Activated naive CD4-positive, alpha-beta T cell treated with Interleukin-2 at 50 U/mL for 16 hours (primary cell): Measurements from ENCODE around the gene UXT.

Experiments used
- DNase-seq: peaks from one replicate; pipeline ENCODE4 v3.0.0-alpha.2; 2020

The UXT gene

GRCh38 chrX:47649271-47649670 is 9.7 kb downstream of the UXT start:
- DNase-seq: no peak

- DNase-seq: no peak
These were observed 10.6 kb downstream of the UXT start for GRCh38 chrX:47648376-47648775.

DNA sequence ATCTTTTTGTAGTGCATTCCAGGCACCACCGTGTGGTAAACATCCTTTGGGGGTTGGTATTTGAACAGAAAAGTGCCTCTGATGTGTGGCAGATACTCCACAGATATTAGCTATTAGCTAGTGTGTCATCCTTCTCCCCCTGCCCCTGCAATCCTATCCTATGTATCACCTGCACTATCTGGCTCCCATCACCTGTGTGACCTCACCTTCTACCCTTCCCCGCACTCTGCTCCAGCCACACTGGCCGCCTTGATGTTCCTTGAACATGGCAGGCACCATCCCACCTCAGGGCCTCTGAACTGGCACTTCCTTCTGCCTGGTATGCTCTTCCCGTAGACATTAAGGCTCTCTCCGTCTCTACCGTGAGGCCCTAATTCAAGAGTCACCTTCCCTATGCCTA is 12.3 kb downstream of the UXT start:
- DNase-seq: no peak

DNA sequence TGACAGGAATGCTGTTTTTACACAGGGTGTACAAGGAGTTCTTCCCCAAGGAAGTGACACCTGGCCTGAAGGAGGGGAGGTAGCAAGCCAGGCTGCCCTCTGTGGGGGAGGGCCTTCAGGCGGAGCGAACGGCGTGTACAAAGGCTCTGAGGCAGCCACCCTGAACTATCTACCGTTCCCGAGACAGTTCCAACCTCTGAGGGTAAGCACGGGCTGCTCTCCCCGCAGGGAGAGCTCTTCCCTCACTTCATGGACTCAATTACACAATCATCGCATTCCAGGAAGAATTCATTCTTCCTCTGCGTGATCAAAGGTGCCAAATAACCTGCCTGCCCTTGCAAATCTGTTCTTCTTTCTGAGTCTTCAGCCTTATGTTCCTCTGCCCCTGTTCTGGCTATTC is 13.4 kb downstream of the UXT start:
- DNase-seq: no peak

GRCh38 chrX:47644557-47645091 is 14.4 kb downstream of the UXT start:
- DNase-seq: no peak

GRCh38 chrX:47643926-47644325 is 15.1 kb downstream of the UXT start:
- DNase-seq: no peak

GRCh38 chrX:47638816-47639215 is 20.2 kb downstream of the UXT start:
- DNase-seq: no peak

DNA sequence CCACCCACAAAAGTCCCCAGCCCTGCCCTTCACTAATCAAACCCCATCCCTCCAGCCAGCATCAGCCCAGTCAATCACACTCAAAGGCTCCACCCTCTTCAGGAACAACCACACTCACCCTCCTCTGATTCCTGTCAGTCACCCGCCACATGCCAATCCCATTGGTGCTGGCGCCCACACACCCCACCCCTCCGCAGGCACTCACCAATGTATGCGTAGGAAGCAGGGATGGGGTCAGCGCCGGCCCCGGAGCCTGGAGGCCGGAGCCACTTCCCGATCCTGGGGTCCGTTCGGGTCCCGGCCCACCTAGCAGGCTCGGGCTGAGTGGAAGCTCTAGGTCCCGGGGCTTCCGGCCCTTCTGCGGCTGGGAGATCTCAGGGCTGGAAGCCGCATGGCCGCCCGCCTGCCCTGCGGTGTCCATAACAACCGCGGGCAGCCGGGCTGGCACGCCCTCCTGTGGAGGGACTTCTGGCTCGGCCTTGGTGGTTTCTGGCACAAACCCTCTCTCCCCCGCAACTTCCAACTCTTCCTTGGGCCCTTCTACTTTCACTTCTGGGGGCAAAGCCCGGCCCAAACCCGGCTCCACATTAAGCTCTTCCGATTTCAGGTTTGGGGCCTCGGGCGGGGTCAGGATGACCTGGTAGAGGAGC is 21.3 kb downstream of the UXT start:
- peak; percentile 34 for DNase-seq

GRCh38 chrX:47634871-47635575 is 24.0 kb downstream of the UXT start:
- peak; percentile 12 for DNase-seq

GRCh38 chrX:47633689-47634590 is 25.0 kb downstream of the UXT start:
- DNase-seq: no peak

- no peak for DNase-seq
These were observed 26.3 kb downstream of the UXT start for GRCh38 chrX:47632666-47633065.

GRCh38 chrX:47631676-47632075 is 27.3 kb downstream of the UXT start:
- DNase-seq: no peak

- no peak for DNase-seq
These were observed 29.4 kb downstream of the UXT start, which contains the start of gene CFP for GRCh38 chrX:47629419-47630200. Gene CFP, minus strand, starts transcription at chrX:47629930. Its CDS starts 86 bp downstream, at chrX:47629844.

DNA sequence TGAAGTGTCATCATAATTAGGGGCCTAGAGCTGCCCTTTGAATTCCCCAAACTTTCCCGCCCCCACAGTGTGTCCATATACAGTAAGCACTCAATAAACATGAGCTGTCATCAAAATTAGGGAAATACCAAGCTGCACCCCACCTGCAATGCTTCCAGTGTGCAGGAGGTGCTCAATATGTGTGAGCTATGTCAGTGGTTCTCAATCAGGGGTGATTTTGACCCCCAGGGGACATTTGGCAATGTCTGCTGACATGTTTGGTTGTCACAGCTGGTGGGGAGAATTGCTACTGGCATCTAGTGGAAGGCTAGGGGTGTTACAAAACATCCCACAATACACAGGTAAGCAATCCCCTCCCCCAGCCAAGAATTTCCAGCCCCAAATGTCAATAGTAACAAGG is 30.0 kb downstream of the UXT start:
- DNase-seq: no peak

DNA sequence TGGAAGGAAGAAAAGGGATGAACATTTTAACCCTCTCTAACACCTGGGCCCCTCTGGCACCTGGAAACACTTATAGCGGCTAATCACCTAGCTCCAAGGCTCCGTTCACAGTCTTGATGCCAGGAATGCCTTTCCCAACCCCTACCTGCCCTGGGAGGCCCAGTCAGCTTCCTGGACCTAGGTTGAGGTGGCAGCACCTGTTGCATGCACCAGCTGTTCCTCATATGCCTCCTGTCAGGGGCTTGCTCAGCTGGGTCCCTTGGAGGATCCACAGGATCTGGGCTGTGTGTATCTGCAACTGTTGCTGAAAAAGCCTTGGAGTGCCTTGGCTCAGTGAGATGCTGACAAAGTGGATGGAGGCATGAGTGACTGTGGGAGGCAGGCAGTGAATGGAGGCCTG is 33.6 kb downstream of the UXT start:
- no peak for DNase-seq

GRCh38 chrX:47623540-47624027 is 35.4 kb downstream of the UXT start:
- peak; percentile 37 for DNase-seq

GRCh38 chrX:47621851-47622250 is 37.1 kb downstream of the UXT start:
- no peak for DNase-seq

GRCh38 chrX:47620303-47620685 is 38.7 kb downstream of the UXT start:
- no peak for DNase-seq

DNA sequence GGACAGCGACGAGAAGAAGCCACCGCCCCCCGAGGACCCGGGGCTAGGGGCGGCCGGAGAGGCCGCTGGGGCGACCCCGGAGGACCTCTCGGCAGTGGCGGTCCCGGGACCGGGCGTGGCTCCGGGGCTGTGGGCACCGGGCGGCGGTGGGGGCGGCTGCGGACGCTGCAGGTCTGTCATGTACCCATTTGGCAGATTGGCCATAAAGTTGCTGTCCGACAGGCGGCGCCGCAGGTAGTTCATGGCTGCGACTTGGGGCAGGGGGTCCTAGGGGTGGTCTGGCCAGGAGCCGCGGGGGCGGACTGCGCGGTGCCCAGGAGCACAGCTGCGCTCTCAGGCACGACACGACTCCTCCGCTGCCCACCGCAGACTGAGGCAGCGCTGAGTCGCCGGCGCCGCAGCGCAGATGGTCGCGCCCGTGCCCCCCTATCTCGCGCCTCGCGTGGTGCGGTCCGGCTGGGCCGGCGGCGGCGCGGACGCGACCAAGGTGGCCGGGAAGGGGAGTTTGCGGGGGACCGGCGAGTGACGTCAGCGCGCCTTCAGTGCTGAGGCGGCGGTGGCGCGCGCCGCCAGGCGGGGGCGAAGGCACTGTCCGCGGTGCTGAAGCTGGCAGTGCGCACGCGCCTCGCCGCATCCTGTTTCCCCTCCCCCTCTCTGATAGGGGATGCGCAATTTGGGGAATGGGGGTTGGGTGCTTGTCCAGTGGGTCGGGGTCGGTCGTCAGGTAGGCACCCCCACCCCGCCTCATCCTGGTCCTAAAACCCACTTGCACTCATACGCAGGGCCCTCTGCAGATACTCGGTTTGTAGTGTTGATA is 39.3 kb downstream of the UXT start, which contains the start of gene SYN1:
TSS of gene SYN1 (minus strand) at position 372 of the 817 bp plus-strand sequence. CDS start at position 243, 129 bp downstream.
- peak; percentile 80 for DNase-seq

GRCh38 chrX:47618923-47619485 is 40.0 kb downstream of the UXT start:
- DNase-seq: no peak

DNA sequence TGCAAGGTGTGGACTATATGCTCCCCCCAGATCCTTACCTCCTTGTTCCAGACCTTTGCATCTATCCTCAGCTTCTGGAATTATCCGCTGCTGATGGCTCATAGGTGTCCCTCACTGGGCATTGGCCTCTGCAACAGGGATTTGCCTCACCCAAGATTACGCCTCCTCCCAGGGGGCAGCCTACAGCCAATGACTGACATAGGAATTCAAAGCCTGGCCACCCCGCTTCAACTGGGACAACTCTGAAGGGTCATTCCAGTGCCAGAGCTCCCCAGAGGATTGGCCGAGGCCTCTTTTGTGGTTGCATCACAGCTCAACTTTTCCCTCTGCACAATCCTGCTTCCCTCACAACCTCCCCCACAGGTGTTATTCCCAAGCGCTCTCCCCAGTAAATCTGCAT is 44.4 kb downstream of the UXT start:
- no peak for DNase-seq
